Left renal cortex interstitium (tissue), 4 donors: ENCODE results near the gene STARD9. TPM values are rescaled to one million over a fixed set of nuclear protein-coding genes. Genes with fewer than 3 reads are reported as not detected.
"Not testable (repeated sequence)": the region's sequence is repeated elsewhere in the genome, so short reads cannot be mapped to it uniquely, and the experiment has no call there.

Source experiments
- DNase-seq, 4 donors: peaks; one replicate each; pipeline ENCODE4 v3.0.0-alpha.2; 2013; ENCODE audit warnings: low read depth in 4 of 4, low spot score in 2 of 4, missing footprints in 1 of 4
- polyA plus RNA-seq, 4 donors: library from polyadenylated mRNA; unstranded; fragments of 120-200 nt; gene quantifications; one replicate each; pipeline ENCODE4 v1.2.1, GENCODE V29; 2013; ENCODE audit not compliant: insufficient read length in 4 of 4

The STARD9 gene
- polyA plus RNA-seq, 4 donors, result 6.7 to 15.3 (median 11.2) TPM

DNA sequence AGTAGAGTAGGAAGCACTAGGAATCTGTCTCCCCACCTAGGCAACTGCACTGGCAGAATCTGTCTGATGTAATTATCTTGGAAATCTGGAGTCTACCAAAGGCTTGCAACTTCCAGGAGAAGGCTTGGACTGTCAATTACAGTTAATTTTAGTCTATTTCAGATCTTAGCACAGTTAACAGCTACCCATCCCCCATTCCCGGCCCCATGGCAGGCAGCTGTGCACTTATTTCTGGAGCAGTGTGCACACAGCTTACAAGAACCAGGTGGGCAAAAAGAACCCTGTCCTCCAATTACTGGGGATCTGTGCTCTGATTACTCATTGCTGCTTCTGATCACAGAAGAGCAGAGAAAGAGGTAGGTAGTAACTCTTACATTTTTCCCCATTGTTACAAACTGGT lies 173.9 kb downstream of the STARD9 start:
- DNase-seq, result no peak

DNA sequence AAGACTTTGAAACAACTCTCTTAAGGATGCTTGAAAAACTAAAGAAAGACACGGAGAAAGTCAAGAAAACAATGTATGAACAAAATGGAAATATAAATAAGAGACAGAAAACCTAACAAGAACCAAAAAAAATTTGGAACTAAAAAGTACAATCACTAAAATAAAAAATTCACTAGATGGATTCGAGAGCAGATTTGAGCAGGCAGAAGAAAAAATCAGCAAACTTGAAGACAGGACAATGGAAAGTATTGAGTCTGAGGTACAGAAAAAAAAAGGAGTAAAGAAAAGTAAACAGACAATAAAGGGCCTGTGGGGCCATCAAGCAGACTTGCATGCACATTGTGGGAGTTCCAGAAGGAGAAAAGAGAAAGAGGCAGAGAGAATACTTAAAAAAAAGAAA lies 174.9 kb downstream of the STARD9 start:
- no peak for DNase-seq

DNA sequence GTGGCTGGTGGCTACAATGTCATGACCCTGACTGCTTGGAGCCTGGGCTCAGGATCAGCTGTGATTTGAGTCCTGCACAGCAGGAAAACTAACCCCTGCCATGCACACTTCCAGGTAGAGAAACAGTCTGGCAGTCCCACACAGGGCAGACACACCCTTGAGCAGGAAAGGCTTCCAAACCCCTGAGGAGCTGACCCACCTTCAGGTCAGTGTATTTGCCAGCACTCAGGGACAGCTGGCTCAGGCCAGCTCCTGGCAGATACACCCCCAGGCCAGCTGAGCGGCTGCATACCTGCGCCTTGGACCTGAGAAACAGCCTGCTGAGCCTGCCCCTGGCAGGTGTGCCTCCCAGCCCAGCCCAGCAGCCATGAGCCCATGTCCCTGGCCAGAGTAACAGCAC lies 183.7 kb downstream of the STARD9 start:
- no peak for DNase-seq

DNA sequence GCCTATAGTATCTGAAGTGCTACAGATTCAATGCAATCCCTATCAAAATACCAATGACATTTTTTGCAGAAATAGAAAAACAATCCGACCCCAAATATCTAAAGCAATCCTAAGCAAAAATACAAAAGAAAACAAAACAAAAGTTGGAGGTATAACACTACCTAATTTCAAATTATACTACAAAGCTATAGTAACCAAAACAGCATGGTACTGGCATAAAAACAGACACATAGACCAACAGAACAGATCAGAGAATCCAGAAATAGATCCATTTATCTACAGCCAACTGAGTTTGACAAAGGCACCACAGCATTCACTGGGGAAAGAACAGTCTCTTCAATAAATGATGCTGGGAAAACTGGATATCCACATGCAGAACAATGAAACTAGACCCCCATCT lies 185.4 kb downstream of the STARD9 start:
- DNase-seq, result no peak

DNA sequence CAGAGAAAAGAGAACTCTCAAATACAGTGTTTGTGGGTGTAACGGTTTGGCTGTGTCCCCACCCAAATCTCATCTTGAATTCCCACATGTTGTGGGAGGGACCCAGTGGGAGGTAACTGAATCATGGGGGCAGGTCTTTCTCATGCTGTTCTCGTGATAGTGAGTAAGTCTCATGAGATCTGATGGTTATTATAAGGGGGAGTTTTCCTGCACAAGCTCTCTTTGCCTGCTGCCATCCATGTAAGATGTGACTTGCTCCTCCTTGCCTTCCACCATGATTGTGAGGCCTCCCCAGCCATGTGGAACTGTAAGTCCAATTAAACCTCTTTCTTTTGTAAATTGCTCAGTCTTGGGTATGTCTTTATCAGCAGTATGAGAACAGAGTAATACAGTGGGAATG lies 186.4 kb downstream of the STARD9 start:
- not testable (repeated sequence) for DNase-seq

DNA sequence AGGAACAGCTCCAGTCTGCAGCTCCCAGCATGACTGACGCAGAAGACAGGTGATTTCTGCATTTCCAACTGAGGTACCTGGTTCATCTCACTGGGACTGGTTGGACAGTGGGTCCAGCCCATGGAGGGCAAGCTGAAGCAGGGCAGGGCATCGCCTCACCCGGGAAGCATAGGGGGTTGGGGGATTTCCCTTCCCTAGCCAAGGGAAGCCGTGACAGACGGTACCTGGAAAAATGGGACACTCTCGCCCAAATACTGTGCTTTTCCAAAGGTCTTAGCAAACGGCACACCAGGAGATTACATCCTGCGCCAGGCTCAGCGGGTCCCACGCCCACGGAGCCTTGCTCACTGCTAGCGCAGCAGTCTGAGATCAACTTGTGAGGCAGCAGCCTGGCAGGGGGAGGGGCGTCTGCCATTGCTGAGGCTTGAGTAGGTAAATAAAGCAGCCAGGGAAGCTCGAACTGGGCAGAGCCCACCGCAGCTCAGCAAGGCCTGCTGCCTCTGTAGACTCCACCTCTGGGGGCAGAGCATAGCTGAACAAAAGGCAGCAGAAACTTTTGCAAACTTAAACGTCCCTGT lies 188.8 kb downstream of the STARD9 start:
- not testable (repeated sequence) for DNase-seq

DNA sequence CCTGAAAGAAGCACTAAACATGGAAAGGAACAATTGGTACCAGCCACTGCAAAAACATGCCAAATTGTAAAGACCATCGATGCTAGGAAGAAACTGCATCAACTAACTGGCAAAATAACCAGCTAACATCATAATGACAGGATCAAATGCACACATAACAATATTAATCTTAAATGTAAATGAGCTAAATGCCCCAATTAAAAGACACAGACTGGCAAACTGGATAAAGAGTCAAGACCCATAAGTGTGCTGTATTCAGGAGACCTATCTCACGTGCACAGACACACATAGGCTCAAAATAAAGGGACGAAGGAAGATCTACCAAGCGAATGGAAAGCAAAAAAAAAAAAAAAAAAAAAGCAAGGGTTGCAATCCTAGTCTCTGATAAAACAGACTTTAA lies 190.7 kb downstream of the STARD9 start:
- DNase-seq, result not testable (repeated sequence)

Other genes with a start within 250 kb of the STARD9 start
- gene CAPN3, start 216.1 kb upstream of the STARD9 start, polyA plus RNA-seq, result 10 to 100 TPM; 17.2 to 32.5 (median 28.8) TPM
- 10 to 100 TPM; 41.5 to 52.7 (median 50.6) TPM for gene ZNF106, start 84.5 kb upstream of the STARD9 start, polyA plus RNA-seq
- gene SNAP23, start 80.0 kb upstream of the STARD9 start, polyA plus RNA-seq, result 100 to 1,000 TPM in 2 of 4 donors, 10 to 100 TPM in 2; 83.2 to 112 (median 104) TPM
- gene LRRC57, start 26.8 kb upstream of the STARD9 start, polyA plus RNA-seq, result 10 to 100 TPM; 17.5 to 24.2 (median 22.3) TPM
- gene HAUS2, start 26.8 kb upstream of the STARD9 start, polyA plus RNA-seq, result 10 to 100 TPM; 20.0 to 26.5 (median 23.6) TPM
- 10 to 100 TPM; 15.5 to 25.8 (median 20.7) TPM for gene CDAN1, start 161.5 kb downstream of the STARD9 start, polyA plus RNA-seq